ENCODE data around the gene MINPP1.
"Not testable (repeated sequence)": the region's sequence is repeated elsewhere in the genome, so short reads cannot be mapped to it uniquely, and the experiment has no call there.

MINPP1 gene

DNA sequence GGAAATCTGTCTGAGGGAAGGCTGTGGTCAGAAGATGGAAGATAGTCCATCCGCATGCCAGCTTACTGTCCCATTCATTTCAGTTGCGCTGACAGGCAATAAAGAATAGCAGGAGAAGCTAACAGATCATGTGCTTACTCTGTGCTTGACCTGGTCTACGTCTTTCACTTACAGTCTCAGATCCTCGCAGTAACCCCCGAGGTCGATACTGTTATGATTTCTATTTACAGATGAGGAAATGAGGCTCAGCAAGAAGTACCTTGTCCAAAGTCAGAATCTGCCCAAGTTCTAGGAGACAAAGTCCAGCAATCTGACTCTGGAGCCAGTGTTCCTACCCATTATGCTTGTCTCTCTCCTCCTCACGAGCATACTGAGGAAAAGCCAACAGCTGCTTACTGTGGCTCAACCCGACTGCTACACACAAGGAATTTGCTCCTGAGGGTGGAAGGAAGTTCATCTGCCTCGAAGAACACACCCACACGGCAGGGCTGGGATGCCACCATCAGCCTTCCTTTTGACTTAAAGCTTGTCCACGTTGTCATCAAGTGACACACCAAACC, 74.2 kb downstream of the MINPP1 start:
- no peak for DNase-seq

DNA sequence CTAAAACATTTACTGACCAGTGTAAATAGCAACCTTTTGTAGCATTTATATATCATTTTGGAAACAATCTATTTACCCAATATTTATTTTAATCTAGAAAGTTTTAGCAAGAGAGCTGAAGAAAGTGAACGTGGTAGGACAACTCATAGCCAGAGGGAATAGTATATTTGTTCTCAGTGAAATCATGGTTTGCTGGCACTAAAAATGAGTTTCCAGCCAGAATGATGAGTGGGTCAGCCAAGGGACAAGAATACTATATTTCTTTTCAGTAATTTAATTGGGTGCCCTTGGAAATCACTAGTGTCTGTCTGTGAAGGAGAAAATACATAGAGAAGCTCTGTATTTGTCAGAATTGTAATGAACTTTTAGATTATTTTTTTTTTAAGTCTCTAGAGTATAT, 74.9 kb downstream of the MINPP1 start:
- no peak for DNase-seq

DNA sequence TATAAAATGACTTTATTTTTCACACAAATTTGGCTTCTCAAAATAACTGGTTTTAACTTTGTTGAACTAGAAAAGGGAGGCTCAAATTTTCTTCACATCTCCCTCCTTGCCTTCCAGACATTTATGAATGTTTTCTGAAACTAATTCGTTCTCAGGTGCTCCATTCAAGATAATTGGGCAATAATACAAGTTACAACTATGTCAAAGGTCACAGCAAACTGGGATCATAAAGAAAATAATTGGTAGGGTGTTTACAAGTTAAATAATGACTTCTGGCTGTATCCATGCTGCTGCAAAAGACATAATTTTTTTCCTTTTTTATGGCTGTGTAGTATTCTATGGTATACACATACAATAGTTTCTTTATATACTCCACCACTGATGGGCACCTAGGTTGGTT, 75.3 kb downstream of the MINPP1 start:
- DNase-seq, result no peak

DNA sequence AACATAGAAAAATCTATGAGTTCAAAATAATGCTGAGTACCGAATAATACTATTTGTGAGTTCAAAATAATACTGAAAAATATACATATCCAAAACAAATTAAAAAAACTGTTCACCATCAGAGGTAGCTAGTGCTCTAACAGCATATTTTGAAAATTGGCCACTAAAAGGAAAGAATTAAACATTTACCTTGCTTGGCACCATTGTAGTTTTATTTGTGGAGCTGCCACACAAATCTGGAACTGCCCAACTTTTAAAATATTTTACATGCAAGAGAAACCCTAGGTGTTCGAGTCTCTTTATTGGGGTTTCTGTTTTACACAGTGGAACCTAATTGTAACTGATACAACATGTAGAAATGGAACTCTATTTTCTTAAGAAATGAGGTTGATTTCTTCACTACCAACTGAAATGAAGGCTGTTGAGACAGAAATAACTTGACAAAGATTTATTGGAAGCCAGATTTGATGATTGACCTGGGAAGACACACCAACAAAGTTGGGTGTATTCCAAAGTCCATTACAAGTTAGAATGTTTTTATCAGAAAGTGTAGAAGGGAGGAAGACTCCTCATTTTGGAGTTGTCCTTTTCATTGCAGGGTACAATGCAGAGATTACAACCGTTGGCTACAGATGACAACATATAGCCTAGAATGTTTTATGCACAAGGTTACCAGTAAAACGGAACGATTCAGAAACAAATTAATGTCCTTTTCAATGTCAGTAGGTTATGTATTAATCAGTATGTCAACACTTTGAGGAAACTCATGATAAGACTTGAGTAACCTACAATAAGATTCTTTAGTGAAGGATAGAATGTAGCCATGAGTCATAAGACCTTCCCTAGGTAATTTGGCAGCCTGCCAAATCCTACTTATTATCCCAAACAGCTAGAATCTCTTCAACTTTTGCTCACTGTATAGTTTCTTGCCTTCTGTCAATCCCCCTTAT, 81.1 kb downstream of the MINPP1 start:
- DNase-seq, result no peak

DNA sequence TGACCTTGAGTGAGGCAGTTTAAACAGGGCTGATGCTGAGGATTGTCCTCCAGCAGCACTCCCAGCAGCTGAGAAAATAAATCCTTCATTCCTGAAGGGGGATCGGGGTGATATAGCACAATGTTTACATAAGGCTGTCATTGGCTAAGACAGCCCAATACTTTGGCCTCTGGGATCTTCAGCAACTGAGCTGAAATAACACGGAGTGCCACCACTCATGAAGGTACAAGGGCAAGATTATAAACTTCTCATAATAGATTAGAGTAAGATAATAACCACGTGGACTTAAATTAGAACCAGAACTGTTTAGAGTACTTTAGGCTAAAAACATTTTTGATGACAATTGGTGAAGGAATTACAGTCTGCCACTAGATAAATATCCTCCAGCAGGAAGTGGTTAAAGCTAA, 85.0 kb downstream of the MINPP1 start:
- DNase-seq, result no peak

DNA sequence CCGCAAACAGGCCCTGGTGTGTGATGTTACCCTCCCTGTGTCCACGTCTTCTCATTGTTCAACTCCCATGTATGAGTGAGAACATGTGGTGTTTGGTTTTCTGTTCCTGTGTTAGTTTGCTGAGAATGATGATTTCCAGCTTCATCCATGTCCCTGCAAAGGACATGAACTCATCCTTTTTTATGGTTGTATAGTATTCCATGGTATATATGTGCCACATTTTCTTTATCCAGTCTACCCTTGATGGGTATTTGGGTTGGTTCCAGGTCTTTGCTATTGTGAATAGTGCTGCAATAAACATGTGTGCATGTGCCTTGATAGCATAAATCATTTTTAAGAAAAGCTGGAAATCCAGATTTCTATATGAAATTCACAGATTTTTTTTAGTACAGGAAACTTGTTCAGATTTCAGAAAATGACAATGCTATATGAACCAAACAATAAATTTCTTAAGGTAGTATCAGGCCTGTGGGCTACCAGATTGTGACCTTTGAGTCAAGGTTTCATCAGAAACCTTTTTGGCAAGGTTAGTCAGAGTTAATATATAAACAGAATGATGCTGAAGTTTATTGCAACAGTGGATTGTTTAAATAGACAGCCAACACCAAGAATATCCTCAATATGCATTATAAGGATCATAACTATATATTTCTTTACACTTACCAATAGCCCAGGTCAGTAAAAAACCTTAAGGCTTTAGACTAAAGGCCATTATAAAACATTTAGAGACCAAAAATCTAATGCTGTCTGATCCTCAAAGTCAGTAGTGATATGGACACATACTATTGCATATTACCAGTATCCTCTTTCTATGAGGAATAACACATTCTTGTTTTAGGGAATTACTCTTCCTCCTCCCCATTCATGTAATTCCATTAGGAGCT, 86.3 kb downstream of the MINPP1 start:
- no peak for DNase-seq

DNA sequence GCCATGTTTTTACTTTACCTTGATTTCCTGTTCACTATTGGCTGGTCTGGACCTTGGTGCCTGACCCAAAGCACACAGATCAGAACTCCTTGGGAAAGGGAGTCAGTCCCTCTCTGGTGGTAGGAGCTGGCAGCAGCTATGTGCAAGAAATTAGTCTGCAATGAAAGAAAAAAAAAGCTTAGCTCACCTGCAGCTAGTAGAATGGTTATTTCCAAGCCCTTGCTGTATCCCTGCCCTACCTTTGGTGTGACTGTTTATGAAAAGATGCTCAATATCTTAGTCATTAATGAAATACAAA, 86.8 kb downstream of the MINPP1 start:
- DNase-seq, result no peak

DNA sequence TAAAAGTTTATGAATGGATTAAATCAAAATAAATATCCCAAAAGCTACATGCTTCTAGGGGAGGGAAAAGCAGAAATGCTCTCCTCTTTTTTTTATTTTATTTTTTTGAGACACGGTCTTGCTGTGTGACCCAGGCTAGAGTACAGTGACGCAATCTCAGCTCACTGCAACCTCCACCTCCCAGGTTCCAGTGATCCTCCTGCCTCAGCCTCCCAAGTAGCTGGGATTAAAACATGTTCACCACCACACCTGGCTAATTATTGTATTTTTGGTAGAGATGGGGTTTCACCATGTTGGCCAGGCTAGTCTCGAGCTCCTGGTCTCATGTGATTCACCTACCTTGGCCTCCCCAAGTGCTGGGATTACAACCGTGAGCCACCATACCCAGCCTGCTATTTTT, 88.2 kb downstream of the MINPP1 start:
- DNase-seq, result not testable (repeated sequence)

DNA sequence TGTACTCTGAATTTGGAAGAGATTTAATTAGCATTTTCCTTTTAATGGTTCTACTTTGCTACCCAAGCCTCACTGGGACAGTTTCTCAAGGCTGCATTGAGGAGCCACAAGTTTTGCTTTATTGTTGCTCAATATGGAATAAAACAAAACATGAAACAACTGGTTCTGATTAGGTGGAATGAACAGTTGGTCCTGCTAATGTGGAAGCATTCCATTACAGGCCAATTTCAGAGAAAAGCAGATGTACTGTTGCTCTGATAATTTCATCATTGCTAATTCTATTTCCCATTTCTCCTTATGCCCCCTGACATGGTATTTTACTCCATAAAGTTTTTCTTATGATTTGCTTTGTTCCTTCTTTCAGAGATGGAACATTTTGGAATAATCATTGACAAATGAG, 89.0 kb downstream of the MINPP1 start:
- DNase-seq, result no peak

DNA sequence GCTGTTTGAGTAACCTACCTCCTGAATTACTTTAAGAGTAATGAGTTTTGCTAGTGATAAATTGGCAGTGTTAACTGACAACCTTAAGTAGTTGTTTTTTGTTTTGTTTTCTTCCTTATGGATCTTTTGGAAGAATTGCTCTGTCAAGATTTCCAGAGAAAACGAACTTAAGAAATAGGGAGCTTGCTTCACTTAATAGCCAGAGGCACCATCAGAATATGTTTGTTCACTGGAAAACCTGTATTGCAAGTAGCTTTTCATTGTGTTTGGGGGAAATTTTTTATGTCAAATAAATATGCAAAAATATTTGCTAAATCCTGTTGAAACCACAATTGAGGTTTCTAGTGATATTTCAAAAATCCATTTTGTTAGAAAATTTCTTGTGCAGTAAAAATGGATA, 89.5 kb downstream of the MINPP1 start:
- DNase-seq, result no peak

DNA sequence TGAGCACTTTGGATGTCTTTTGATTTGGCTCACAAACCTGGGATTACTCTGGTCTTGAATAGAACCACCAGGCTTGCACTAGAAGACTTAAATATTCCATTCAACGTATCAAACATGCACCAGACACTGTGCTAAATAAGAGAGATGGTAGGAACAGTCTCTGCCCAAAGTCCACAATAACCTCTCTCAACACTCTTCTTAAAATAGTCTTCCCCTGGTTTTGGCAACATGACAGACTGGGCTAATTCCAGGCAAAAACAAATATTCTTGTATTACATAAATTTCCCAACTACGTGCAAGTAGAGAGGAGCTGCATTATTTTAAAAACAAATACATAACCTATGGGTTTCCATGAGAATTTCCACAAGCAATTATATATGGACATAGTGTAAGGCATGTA, 90.2 kb downstream of the MINPP1 start:
- DNase-seq, result no peak

DNA sequence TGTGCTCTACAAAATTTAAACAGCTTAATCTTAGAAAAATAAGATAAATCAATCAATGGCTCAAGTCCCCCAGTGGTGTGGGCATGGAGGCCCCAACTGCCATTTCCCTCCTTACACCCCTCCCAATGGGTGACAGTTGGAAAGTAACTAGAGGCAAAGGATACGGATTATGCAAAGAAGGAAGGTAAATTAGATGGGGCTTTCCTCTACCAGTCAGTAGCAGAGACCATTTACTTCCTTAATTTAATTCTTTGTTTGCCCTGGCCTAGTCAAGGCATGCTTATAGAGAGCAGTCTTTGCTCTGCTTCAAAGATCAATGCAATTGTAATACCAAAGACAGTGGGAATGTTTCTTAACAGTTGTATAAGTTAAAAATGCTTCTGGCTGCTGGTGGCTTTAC, 91.7 kb downstream of the MINPP1 start:
- DNase-seq, result no peak

DNA sequence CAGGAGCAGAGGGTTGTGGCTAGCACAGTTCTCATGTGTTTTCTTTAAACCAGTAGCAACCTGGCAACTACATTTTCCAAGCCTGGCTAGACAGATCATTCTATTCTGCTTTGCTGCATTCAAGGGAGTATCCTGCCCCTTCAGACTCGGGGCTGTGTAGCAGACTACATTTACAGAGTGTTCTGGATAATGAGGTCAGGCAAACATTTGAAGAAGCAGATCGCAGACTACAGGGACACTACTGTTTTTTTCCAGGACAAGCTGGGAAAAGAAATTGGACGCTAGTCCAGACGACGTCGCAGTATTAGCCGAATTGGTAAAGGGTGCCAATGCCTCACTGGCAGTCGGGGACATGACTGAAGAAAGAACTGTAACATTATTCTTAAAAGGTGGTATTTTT, 94.0 kb downstream of the MINPP1 start:
- no peak for DNase-seq

DNA sequence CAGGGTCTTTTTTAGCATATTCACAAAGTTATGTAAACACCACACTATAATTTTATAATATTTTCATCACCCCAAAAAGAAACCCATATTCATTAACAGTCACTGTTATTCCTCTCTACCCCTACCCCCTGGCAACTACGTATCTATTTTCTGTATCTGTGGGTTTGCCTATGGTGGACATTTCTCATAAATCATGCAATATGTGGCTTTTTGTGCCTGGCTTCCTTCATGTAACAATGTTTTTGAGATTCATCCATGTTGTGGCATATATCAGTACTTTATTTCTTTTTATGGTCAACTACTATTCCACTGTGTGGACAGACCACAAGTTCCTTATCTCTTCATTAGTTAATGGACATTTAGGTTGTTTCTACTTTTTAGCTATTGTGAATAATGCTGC, 95.9 kb downstream of the MINPP1 start:
- no peak for DNase-seq

Data from 8988T (cell line).